GM13977 (cell line): Measurements from ENCODE around the gene SLC9A8.

Experiments used
- DNase-seq: peaks from one replicate; pipeline ENCODE4 v3.0.0; 2012; ENCODE audit warnings: low spot score
- in situ Hi-C: fragments of 300-500 bp; cut with MboI; formaldehyde crosslinking; loops from one replicate; pipeline ENCODE4 v1.12.0; 2022; ENCODE audit warnings: low sequenced_read_pairs, low pct_unique_long_range_greater_than_20kb, mixed read lengths, inconsistent platforms; ENCODE audit not compliant: unreplicated experiment
- TF ChIP-seq, protein P1 (sequence below): IDR thresholded peaks from 2 replicates; pipeline ENCODE4 v1.5.1; 2012; ENCODE audit warnings: mild to moderate bottlenecking, control low read depth; ENCODE audit not compliant: insufficient read depth; ENCODE audit errors: extremely low read depth, missing control alignments

The SLC9A8 gene

GRCh38 chr20:49915118-49915379, 102.4 kb downstream of the SLC9A8 start:
- DNase-seq: no peak
- TF ChIP-seq, protein P1, sequence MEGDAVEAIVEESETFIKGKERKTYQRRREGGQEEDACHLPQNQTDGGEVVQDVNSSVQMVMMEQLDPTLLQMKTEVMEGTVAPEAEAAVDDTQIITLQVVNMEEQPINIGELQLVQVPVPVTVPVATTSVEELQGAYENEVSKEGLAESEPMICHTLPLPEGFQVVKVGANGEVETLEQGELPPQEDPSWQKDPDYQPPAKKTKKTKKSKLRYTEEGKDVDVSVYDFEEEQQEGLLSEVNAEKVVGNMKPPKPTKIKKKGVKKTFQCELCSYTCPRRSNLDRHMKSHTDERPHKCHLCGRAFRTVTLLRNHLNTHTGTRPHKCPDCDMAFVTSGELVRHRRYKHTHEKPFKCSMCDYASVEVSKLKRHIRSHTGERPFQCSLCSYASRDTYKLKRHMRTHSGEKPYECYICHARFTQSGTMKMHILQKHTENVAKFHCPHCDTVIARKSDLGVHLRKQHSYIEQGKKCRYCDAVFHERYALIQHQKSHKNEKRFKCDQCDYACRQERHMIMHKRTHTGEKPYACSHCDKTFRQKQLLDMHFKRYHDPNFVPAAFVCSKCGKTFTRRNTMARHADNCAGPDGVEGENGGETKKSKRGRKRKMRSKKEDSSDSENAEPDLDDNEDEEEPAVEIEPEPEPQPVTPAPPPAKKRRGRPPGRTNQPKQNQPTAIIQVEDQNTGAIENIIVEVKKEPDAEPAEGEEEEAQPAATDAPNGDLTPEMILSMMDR: peak; percentile 8
- in situ Hi-C loops: no loop called here

DNA sequence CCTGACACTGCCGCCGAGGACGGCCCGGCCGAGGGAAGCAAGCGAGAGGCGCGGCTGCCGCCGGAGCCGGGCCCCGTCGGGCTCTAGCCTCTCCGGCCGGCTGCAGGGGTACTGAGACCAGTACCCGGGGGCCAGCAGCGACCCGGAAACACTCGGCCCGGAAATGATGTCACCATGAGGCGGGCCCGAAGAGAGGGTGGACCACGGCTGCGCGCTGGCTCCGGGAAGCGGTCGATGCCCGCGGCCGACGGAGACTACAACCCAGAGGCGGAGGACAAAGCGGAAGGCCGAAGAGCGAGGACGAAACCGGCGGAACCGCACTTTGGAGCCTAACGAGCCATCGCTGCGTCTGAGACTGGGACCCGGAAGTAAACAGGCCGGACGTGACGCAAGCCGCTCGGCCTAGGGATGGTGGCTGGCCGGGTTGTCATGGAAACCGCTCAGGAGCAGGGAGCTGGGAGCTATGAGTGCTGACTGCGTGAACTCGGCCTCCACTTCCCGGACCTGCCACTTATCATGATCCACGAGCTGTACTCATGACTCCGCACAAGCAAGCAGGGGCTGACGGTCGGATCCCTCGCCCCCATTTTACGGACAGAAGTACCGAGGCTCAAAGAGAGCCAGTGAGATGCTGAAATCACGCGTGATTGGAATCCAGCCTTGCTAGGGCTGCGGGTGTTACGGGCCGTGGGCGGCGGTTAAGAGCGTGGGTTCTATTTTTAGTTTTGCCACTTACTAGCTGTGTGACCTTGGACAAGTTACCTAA, 102.9 kb downstream of the SLC9A8 start, which contains the start of gene SPATA2:
Gene SPATA2, minus strand, starts transcription at position 150 of the 766 bp plus-strand sequence. CDS start 7,039 bp downstream, outside the sequence.
- TF ChIP-seq, protein P1: no peak
- peak; percentile 96 for DNase-seq
- in situ Hi-C loops: no loop called here

- peak; percentile 56 for DNase-seq
- in situ Hi-C loops: no loop called here
- TF ChIP-seq, protein P1: no peak
Measured at GRCh38 chr20:49916146-49917002, 103.7 kb downstream of the SLC9A8 start.

DNA sequence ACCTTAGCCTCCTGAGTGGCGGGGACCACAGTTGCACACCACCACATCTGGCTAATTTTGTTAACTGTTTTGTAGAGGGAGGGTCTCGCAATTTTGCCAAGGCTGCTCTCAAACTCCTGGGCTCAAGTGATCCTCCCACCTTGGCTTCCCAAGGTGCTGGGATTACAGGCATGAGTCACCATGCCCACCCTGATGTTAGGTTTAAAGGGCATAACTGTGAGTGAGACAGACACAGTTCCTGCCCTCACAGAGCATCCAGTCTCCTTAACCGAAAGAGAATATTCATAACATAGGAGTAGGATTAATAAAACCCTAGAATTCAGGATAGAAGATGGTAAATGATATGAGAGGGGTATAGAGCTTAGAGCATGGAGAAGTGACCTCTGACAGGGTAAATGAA, 105.8 kb downstream of the SLC9A8 start:
- DNase-seq: no peak
- TF ChIP-seq, protein P1: no peak
- in situ Hi-C loops: no loop called here

- TF ChIP-seq, protein P1: no peak
- in situ Hi-C loops: no loop called here
- DNase-seq: no peak
Measured at GRCh38 chr20:49919009-49919408, 106.4 kb downstream of the SLC9A8 start.

DNA sequence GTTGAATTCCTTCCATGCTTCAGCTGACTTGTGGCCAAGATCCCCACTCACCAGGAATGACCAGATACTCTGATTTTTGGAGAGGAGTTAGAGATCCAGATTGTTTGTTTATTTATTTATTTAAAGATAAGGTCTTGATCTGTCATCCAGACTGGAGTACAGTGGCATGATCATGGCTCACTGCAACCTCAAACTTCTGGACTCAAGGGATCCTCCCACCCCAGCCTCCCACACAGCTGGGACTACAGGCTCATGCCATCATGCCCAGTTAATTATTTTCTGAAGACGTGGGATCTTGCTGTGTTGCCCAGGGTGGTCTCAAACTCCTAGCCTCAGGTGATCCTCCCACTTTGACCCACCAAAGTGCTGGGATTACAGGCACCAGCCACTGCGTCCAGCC, 106.8 kb downstream of the SLC9A8 start:
- in situ Hi-C loops: no loop called here
- no peak for DNase-seq
- TF ChIP-seq, protein P1: no peak
